HPDE6-E6E7 (cell line): ENCODE results near the gene MICAL3.
A peak's percentile ranks its signal among the peaks of the same experiment; 100 is the strongest.

Experiments
- DNase-seq: peaks from one replicate; pipeline ENCODE4 v3.0.0; 2011; ENCODE audit warnings: missing footprints; ENCODE audit errors: extremely low spot score

The MICAL3 gene

DNA sequence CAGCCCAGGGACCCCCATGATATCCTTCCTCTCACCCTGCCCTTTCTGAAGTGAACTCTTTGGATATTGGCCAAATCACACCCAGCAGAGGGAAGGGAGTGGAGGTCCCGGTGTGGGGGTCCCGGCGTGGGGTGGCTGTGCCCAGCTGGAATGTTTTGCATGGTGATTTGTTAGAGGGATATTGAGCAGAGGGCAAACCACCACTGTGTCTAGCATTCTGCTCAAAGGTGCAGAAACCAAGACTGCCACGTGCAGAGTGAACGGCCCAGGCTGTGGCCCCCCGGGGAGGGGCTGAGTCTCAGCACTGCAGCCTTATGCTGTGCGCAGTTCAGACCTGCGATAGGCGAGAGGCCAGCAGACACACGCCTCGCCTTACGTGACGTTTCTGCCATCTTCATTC lies 242.2 kb downstream of the MICAL3 start:
- no peak for DNase-seq

DNA sequence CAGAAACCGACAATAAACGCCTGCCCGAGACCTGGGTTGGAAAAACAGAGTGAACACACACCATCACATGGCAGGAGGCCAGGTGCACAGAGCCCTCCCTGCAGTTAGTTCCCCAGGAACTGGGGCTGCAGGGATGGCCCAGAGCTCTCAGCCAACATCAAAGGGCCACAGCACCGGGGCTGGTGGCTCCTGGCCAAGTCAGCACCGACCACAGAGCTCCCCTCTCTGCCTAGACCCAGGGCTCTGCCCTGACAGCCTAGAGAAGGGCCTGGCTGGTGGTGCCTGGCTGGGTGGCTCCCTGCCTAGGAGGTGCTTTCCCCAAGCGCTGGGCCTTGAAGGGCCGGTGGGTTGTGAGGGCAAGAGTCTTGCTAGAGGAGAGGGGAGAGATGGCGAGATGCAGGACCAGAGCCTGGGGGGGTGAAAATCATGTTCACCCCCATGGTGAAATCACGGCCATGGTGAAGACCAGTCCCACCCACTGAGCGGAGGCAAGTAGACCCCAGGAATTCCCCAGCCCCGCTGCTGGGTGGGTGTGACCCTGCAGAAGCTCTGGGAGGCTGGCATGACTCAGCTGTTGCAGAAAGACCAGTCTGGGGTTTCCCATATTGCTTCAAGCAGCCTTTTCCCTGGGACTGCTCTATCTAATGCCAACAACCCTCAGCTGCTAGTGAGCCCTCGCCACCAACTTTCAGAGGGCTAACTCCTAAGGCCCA lies 242.9 kb downstream of the MICAL3 start:
- DNase-seq: peak; percentile 79

DNA sequence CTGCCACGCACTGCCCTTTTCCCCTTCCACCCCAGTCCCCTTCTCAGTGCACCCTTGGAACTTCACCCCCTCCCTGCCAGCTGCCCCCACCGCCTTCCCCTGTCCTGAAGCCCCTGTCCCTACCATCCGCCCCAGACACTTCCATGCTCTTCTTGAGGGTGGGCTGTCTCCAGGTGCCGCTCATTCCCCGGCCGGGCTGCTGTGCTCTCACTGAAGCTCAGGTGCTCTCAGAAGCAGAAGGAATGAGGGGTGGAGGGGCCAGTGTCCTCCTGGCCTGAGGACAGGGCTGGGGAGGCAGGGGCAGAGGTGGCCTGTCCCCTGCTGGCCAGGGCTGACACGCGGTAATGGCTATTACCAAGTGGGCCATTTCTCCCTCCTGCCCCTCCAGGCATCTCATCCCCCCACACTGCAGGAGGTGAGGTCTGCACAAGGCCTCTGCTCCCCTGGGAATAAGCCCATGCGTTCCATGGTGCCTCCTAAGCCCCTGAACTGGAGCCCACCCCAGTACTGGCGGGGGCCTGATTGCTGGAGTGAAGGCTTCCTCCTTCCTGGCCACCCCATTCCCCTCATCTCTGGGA lies 243.5 kb downstream of the MICAL3 start:
- DNase-seq: no peak

DNA sequence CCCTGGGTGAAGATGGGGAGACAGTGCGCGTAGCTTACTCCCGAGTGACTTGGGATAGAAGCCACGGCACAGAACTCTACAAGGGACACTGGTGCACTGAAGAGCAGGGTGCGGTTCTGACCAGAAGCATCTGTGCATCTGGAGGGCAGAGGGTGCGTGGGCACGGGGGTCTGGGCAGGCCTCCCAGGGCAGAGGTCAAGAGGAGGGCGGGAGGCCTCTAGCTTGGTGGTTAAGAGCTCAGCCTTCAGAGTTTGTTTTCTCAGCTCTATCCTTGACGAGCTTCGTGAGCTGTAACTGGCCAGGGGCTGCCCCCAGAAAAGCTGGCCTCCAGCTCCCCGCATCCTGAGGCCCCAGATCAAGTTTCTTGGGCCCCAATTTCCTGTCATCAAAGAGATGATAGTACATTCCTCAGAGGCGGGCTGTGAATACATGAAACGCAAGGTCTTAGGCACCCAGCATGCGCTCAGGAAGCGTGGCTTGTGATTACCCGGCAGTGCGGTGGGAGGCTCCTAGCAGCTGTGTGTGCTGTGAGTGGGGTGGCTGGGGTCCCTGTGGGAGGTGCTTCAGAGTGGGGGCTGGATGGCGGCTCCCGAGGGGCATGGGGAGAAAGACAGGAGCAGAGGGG lies 244.1 kb downstream of the MICAL3 start:
- no peak for DNase-seq

- DNase-seq: no peak
Measured at GRCh38 chr22:17779286-17780115, 244.9 kb downstream of the MICAL3 start.

- DNase-seq: no peak
Measured at GRCh38 chr22:17778412-17778976, 245.9 kb downstream of the MICAL3 start.

GRCh38 chr22:17777717-17778044 lies 246.7 kb downstream of the MICAL3 start:
- DNase-seq: no peak

GRCh38 chr22:17777005-17777716 lies 247.2 kb downstream of the MICAL3 start:
- no peak for DNase-seq

DNA sequence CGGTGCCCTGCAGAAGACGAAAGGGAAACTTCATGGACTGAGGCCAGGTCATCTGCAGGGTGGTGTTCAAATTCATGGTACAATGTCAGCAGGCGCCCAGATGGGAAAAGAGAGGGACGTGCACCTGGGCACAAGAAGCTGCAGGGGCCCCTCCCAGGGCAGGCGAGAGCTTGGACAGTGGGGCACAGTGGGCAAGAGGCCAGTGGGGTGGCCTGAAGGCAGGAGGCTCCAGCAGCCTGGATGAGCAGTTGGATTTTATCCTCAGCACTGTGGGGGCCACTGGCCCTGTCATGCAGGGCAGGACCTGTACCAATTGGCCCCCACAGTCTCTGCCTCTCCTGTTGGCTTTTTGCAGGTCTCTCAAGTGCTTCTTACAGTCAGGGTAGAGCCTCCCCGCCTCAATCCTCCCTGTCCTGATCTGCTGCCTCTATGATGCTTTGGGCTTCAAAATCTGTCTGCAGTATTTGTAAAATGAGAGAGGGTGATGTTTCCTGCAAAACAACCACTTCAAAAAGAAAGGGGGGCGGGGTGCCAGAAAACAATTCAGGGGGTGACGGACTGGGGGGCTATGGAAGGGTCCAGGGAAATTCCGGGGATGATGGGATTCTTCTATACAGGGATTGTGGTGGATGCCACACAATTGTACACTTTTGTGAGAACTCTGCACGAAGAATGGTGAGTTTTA lies 248.4 kb downstream of the MICAL3 start:
- DNase-seq: no peak

DNA sequence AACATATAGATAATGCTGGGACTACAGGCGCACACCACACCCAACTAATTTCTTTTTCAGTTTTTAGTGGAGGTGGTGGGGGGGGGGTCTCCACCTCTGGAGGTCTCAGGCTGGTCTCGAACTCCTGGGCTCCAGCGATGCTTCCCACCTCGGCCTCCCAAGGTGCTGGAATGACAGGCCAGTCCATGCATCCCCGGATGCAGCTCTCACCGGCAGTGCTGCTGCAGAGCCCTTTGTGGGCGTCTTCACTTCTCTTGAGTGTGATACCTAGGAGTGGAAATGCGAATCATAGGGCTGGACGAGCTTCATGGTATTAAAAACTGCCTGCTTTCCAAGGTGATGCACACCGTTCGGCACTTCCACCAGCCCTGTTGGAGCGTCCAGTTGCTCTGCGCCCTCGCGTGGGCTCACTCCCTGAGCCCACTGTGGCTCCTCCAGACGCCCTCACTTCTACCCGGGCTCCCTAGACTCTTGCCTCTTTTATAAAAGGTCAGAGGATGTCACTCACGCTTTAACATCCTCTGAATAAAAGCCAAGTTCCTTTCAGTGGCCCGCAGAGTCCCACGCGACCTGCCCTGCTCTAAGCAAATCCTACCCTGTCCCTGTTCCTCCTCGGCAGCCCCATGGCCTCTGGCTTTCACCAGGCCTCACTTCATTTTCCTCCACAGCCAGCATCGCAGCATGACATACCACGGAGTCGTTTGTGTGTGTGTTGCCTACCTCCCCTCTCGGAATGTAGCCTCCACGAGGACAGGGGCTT lies 249.3 kb downstream of the MICAL3 start:
- DNase-seq: no peak

GRCh38 chr22:17774206-17774925 lies 250.0 kb downstream of the MICAL3 start, which contains the start of gene BID:
Gene BID, minus strand, starts transcription at chr22:17774469. Its CDS starts 24,353 bp downstream, at chr22:17750116.
- DNase-seq: no peak

- peak; percentile 57 for DNase-seq
Measured at GRCh38 chr22:17773606-17774205, 250.7 kb downstream of the MICAL3 start.

DNA sequence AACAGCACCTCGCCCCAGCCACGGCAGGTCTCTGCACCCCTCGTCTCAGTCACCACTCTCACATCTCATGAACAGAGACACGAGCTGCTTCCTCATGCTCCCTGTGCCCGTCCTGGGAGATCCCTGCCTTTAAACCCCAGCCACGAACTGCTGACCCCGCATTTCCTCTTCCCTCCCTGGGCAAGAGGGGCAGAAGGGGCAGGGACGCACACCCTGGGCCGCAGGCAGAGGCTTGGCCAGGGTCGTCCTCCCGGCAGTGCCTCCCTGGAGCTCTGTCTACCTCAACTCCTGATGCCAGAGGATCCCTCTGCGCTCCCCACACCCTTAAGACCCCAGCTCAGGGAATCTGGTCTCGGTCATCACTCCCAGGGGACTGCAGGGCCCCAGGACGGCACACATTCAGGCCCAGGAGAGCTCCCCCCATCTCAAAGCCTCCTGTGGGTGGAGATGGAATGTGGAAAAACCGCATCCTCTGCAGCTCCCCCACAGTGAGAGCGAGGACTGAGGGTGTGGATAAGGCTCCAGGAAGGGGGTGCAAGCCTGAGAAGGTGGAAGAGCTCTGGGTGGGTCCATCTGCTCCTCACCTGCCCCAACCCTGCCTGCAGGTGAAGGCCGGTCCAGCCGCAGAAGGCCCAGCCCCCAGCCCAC lies 251.3 kb downstream of the MICAL3 start:
- peak; percentile 63 for DNase-seq

DNA sequence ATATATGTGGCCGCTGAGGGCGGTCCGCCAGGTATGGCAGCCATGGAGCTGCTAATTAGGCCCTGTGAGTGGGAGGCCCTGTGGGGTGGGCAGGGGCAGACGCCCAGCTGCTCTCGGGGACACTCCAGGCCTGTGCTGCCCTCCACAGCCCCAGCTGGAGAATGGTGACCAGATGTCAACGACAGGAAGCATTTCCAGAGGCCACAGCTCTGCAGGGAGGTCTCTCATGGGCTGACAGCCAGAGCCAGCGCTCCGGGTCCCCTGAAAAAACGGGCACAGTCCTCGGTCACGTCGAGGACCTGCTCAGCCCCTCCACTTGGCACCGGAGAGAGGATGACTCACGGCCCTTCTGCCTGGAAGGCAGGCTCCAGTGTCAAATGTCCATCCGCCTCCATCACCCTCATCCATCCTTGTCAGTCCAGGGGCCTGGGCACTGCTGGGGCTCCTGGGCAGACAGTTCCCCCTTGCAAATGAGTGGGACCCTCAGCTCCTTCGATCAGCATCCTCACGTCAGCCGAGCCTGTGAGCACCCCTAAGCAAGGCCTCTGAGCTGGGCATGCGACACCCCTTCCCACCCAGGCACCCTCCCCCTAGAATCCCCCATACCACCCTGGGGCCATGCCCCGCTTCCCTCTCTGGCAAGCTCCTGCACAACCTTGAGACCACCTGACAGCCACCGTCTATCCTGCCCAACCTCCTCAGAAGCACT lies 252.0 kb downstream of the MICAL3 start:
- DNase-seq: peak; percentile 41

GRCh38 chr22:17770180-17771077 lies 253.9 kb downstream of the MICAL3 start:
- DNase-seq: no peak

DNA sequence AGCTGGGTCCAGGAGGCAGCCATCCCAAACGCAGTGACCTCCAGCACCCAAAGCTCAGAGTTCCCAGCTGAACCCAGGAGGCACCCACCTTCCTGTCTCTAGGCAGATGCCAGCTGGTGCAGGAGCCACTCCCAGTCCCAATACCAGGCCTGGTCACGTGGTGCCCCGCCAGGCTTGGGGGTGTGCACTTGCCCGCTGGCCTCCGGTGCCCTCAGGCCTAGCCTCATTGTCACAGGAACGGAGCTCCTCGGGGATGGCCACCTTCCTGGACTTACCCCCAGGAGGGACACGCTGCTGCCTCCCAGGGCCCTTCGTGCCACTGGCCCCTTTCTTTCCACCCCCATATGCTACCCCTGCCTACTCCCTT lies 254.7 kb downstream of the MICAL3 start:
- no peak for DNase-seq
